Nephron progenitor cell (in vitro differentiated cells): ENCODE data around the gene DCBLD2.

Experiments
- DNase-seq: peaks from one replicate; pipeline ENCODE4 v3.0.0; 2021
- H3K27ac Mint-ChIP-seq: 2 replicates; pipeline ENCODE4 v1.8.0; 2021; ENCODE audit warnings: mild to moderate bottlenecking, moderate library complexity, mixed read lengths
- H3K27me3 Mint-ChIP-seq: 2 replicates; pipeline ENCODE4 v1.8.0; 2021; ENCODE audit warnings: mild to moderate bottlenecking, low read depth, mixed read lengths; ENCODE audit not compliant: poor library complexity
- H3K36me3 Mint-ChIP-seq: 2 replicates; pipeline ENCODE4 v1.8.0; 2021; ENCODE audit warnings: low read depth, mixed read lengths
- H3K4me1 Mint-ChIP-seq: 2 replicates; pipeline ENCODE4 v1.8.0; 2021; ENCODE audit warnings: mixed read lengths
- H3K4me3 Mint-ChIP-seq: 2 replicates; pipeline ENCODE4 v1.8.0; 2021; ENCODE audit warnings: mild to moderate bottlenecking, moderate library complexity, mixed read lengths
- H3K9me3 Mint-ChIP-seq: 2 replicates; pipeline ENCODE4 v1.8.0; 2021; ENCODE audit warnings: mild to moderate bottlenecking, moderate library complexity, mixed read lengths
- TF ChIP-seq, protein P1 (sequence below): fragments of 200-600 bp; sonication (generic); IDR thresholded peaks from 2 replicates; pipeline ENCODE4 v1.5.0; 2021; ENCODE audit warnings: antibody characterized with exemption

The DCBLD2 gene, protein sequence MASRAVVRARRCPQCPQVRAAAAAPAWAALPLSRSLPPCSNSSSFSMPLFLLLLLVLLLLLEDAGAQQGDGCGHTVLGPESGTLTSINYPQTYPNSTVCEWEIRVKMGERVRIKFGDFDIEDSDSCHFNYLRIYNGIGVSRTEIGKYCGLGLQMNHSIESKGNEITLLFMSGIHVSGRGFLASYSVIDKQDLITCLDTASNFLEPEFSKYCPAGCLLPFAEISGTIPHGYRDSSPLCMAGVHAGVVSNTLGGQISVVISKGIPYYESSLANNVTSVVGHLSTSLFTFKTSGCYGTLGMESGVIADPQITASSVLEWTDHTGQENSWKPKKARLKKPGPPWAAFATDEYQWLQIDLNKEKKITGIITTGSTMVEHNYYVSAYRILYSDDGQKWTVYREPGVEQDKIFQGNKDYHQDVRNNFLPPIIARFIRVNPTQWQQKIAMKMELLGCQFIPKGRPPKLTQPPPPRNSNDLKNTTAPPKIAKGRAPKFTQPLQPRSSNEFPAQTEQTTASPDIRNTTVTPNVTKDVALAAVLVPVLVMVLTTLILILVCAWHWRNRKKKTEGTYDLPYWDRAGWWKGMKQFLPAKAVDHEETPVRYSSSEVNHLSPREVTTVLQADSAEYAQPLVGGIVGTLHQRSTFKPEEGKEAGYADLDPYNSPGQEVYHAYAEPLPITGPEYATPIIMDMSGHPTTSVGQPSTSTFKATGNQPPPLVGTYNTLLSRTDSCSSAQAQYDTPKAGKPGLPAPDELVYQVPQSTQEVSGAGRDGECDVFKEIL

DNA sequence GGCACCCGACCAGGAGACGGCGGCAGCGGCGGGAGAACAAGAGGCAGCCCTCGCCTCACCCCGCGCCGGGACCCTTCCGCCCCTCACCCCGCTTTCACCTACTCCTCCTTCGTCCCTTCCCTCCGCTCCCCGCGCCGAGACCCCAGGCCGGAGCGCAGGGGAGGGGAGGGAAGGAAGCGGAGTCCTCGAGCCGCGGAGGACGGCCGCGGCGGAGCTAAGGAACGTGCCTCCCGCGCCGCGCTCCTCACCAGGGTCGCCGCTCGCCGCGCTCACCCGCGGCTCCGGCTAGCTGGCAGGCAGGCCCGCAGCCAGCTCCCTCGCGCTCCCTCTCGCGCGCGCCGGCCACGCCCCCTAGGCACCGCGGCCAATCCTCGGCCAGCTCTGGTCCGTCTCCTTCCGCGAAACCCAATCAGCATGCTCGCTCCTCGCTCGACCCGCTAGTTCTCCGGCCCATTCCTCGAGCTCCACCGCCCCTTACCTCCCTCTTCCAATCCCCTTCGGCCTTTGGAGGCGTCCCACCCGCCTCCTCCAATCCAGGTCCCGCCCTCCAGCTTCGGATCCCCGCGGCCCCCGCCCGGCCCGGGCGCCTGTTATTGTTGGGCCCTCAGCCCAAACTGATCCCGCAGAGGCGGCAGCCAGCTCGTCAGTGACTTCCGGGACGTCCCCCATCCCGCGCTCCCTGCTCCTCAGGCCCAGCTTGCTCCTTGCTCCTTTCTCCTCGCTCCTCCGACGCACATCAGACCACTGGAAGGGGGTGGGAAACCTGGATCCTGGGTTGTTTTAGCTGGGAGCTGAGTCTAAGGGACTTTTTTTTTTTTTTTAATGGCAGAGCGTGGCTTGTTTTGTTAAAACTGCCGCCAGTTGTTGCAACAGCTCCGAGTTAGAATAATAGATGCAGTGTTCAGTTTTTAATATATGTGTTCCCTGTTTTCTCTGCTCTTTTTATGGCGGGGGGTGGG is at the start of gene DCBLD2:
DCBLD2 (minus strand) TSS at position 304 of the 959 bp plus-strand sequence. CDS start 369 bp downstream, outside the sequence.
- Mint-ChIP-seq H3K4me1 (peaks cover 45% of the 10 kb centered on the region), H3K4me3 (peak within 1 kb of the TSS; percentile 96), H3K27ac (peak within 1 kb of the TSS; percentile 88), H3K9me3 (peaks cover 9% of the 10 kb centered on the region), H3K27me3 (peaks cover 3% of the 10 kb centered on the region), H3K36me3 (peaks cover 10% of the 10 kb centered on the region)
- TF ChIP-seq, protein P1, sequence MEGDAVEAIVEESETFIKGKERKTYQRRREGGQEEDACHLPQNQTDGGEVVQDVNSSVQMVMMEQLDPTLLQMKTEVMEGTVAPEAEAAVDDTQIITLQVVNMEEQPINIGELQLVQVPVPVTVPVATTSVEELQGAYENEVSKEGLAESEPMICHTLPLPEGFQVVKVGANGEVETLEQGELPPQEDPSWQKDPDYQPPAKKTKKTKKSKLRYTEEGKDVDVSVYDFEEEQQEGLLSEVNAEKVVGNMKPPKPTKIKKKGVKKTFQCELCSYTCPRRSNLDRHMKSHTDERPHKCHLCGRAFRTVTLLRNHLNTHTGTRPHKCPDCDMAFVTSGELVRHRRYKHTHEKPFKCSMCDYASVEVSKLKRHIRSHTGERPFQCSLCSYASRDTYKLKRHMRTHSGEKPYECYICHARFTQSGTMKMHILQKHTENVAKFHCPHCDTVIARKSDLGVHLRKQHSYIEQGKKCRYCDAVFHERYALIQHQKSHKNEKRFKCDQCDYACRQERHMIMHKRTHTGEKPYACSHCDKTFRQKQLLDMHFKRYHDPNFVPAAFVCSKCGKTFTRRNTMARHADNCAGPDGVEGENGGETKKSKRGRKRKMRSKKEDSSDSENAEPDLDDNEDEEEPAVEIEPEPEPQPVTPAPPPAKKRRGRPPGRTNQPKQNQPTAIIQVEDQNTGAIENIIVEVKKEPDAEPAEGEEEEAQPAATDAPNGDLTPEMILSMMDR, result no peak
- peak; percentile 97 for DNase-seq

DNA sequence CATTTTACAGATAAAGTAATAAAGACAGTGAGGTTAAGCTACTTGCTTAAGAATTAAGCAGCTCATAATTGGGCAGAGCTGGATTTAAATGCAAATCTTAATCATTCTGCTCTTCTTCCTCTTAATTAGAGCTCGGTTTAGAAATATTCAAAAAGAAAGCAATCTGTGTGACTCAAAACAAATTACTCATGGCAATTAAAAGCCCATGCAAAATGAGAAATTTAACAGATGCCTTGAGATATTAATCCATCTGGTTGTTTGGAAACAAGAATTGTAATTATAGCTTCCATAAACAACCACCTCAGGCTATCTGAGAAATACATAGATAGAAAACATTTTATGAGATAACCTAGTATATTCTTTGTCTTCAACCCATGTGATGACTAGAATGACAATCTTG is 44.2 kb upstream of the DCBLD2 start:
- H3K9me3 Mint-ChIP-seq, result no peaks in the 10 kb centered on the region
- H3K27ac Mint-ChIP-seq, result no peak overlapping the region
- TF ChIP-seq, protein P1, result no peak

DNA sequence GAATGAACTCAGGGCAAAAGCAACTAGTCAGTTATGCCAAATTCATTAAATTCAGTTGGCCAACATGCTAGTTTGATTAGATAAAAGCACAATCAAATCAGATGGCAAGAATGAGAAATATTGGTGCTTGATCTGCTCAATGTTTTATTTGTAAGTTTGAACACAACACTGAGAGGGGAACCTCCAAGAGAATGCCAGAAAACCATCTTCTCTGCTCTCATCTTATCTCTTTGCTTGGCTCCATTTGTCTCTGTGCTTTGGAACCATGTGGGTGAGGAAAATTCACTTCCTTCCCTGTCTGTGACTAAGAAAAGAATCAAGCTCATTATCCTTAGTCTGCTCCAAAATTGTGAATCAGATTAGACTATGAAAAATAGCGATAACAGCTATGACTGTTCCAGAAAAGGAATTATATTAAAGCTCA is 43.6 kb upstream of the DCBLD2 start:
- no peak overlapping the region for H3K27ac Mint-ChIP-seq
- no peaks in the 10 kb centered on the region for H3K4me1 Mint-ChIP-seq
- TF ChIP-seq, protein P1, result no peak
- H3K27me3 Mint-ChIP-seq, result no peaks in the 10 kb centered on the region
- no peak overlapping the region for H3K4me3 Mint-ChIP-seq
- DNase-seq, result no peak
- H3K9me3 Mint-ChIP-seq, result no peaks in the 10 kb centered on the region
- no peaks in the 10 kb centered on the region for H3K36me3 Mint-ChIP-seq

More for the DNA sequence above, 44.2 kb upstream of the DCBLD2 start:
- no peaks in the 10 kb centered on the region for H3K27me3 Mint-ChIP-seq
- H3K36me3 Mint-ChIP-seq, result no peaks in the 10 kb centered on the region
- DNase-seq, result no peak
- no peak overlapping the region for H3K4me3 Mint-ChIP-seq
- H3K4me1 Mint-ChIP-seq, result no peaks in the 10 kb centered on the region

DNA sequence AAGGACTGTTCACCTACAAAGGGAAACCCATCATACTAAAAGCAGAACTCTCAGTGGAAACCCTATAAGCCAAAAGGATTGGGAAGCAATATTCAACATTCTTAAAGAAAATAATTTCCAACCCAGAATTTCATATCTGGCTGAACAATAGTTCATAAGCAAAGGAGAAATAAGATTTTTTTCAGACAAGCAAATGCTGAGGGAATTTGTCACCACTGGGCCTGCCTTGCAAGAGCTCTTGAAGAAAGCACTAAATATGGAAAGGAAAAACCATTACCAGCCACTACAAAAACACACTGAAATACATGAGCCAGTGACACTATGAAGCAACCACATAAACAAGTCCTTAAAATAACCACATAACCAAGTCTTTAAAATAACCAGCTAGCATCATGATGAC is 28.9 kb upstream of the DCBLD2 start:
- H3K27me3 Mint-ChIP-seq, result no peaks in the 10 kb centered on the region
- TF ChIP-seq, protein P1, result no peak
- no peak for DNase-seq
- no peak overlapping the region for H3K27ac Mint-ChIP-seq
- peaks cover 60% of the 10 kb centered on the region for H3K9me3 Mint-ChIP-seq
- H3K36me3 Mint-ChIP-seq, result peaks cover 5% of the 10 kb centered on the region
- no peak overlapping the region for H3K4me3 Mint-ChIP-seq
- no peaks in the 10 kb centered on the region for H3K4me1 Mint-ChIP-seq

DNA sequence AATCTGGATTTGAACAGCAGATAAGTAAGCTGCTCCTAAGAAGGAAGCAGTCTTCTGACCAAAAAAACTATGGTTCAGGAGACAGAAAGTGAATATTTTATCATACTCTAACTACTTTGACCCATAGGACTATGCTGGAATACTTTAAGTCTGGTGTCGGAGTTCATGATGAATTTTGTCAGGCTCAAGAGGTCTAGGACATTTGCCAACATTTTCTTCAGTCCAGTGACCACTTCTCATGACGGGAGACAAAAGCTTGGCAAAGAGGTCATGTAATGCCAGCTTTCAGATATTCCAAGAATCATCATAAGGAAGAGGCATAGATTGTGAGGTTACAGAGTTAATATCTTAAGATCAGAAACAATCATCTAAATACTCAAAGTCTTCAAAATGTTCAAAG is 20.5 kb upstream of the DCBLD2 start:
- DNase-seq, result no peak
- H3K27me3 Mint-ChIP-seq, result no peaks in the 10 kb centered on the region
- no peak overlapping the region for H3K27ac Mint-ChIP-seq
- H3K4me1 Mint-ChIP-seq, result peaks cover 5% of the 10 kb centered on the region
- TF ChIP-seq, protein P1, result no peak
- H3K36me3 Mint-ChIP-seq, result no peaks in the 10 kb centered on the region
- no peak overlapping the region for H3K4me3 Mint-ChIP-seq
- H3K9me3 Mint-ChIP-seq, result no peaks in the 10 kb centered on the region
